H9 (cell line): ENCODE data around the gene C19orf73. TPM values are rescaled to one million over a fixed set of nuclear protein-coding genes. Genes with fewer than 3 reads are reported as not detected.
A peak's percentile ranks its signal among the peaks of the same experiment; 100 is the strongest.

Experiments used
- DNase-seq: peaks from one replicate; pipeline ENCODE4 v3.0.0-alpha.2; 2017
- H2AFZ ChIP-seq: one replicate; pipeline ENCODE4 v1.6.1; 2013; ENCODE audit warnings: mild to moderate bottlenecking, low read length, control low read depth, moderate library complexity
- H2AK5ac ChIP-seq: 2 replicates; pipeline ENCODE4 v1.6.1; 2013; ENCODE audit warnings: low read length, control low read depth, mixed read lengths; ENCODE audit not compliant: insufficient read length
- H2BK120ac ChIP-seq: one replicate; pipeline ENCODE4 v1.6.1; 2013; ENCODE audit warnings: low read depth, mild to moderate bottlenecking, low read length, control low read depth, inconsistent platforms; ENCODE audit not compliant: poor library complexity, severe bottlenecking
- H2BK12ac ChIP-seq: 2 replicates; pipeline ENCODE4 v1.6.1; 2013; ENCODE audit warnings: low read length, control low read depth, mixed read lengths, low read depth; ENCODE audit not compliant: insufficient read length
- H2BK15ac ChIP-seq: 2 replicates; pipeline ENCODE4 v1.6.1; 2013; ENCODE audit warnings: low read depth, low read length, control low read depth
- H2BK20ac ChIP-seq: one replicate; pipeline ENCODE4 v1.6.1; 2013; ENCODE audit warnings: low read depth, mild to moderate bottlenecking, low read length, control low read depth, inconsistent platforms; ENCODE audit not compliant: poor library complexity, severe bottlenecking
- H2BK5ac ChIP-seq: 2 replicates; pipeline ENCODE4 v1.6.1; 2013; ENCODE audit warnings: low read length, control low read depth, mixed read lengths; ENCODE audit not compliant: insufficient read length
- H3K14ac ChIP-seq: 2 replicates; pipeline ENCODE4 v1.6.1; 2013; ENCODE audit warnings: low read length, control low read depth; ENCODE audit not compliant: insufficient read depth
- H3K18ac ChIP-seq: 2 replicates; pipeline ENCODE4 v1.6.1; 2013; ENCODE audit warnings: low read depth, mild to moderate bottlenecking, mixed read lengths, low read length, control low read depth; ENCODE audit not compliant: insufficient read length
- H3K23ac ChIP-seq: 2 replicates; pipeline ENCODE4 v1.6.1; 2013; ENCODE audit warnings: low read length, control low read depth, mixed read lengths, low read depth; ENCODE audit not compliant: insufficient read length
- H3K23me2 ChIP-seq: 2 replicates; pipeline ENCODE4 v1.6.1; 2013; ENCODE audit warnings: low read depth, mild to moderate bottlenecking, mixed read lengths, low read length, control low read depth; ENCODE audit not compliant: insufficient read length, poor library complexity, severe bottlenecking
- H3K27ac ChIP-seq: 2 replicates; pipeline ENCODE4 v1.5.1; 2013; ENCODE audit warnings: low read length, control low read depth, mixed read lengths, low read depth; ENCODE audit not compliant: insufficient read length
- H3K27me3 ChIP-seq: 2 replicates; pipeline ENCODE4 v1.6.1; 2013; ENCODE audit warnings: low read length, control low read depth, inconsistent platforms; ENCODE audit not compliant: insufficient read depth
- H3K4ac ChIP-seq: 2 replicates; pipeline ENCODE4 v1.6.1; 2013; ENCODE audit warnings: low read depth, mild to moderate bottlenecking, control low read depth, inconsistent platforms, low read length, moderate library complexity
- H3K4me1 ChIP-seq: 2 replicates; pipeline ENCODE4 v1.6.1; 2013; ENCODE audit warnings: low read length, control low read depth, inconsistent platforms; ENCODE audit not compliant: insufficient read depth
- H3K4me2 ChIP-seq: 2 replicates; pipeline ENCODE4 v1.6.1; 2013; ENCODE audit warnings: low read length, control low read depth, mixed read lengths; ENCODE audit not compliant: insufficient read length, insufficient read depth
- H3K56ac ChIP-seq: 2 replicates; pipeline ENCODE4 v1.6.1; 2013; ENCODE audit warnings: low read depth, mild to moderate bottlenecking, mixed read lengths, low read length, control low read depth; ENCODE audit not compliant: insufficient read length
- H3K79me1 ChIP-seq: 2 replicates; pipeline ENCODE4 v1.6.1; 2013; ENCODE audit warnings: low read depth, mild to moderate bottlenecking, moderate library complexity, low read length, control low read depth, inconsistent platforms; ENCODE audit not compliant: insufficient read depth, poor library complexity, severe bottlenecking
- H3K79me2 ChIP-seq: 2 replicates; pipeline ENCODE4 v1.6.1; 2013; ENCODE audit warnings: low read length, control low read depth, inconsistent platforms; ENCODE audit not compliant: insufficient read depth
- H3K9ac ChIP-seq: 2 replicates; pipeline ENCODE4 v1.6.1; 2013; ENCODE audit warnings: low read length, control low read depth, mixed read lengths; ENCODE audit not compliant: insufficient read length; ENCODE audit errors: extremely low read depth
- H3K9me3 ChIP-seq: one replicate; pipeline ENCODE4 v1.6.1; 2013; ENCODE audit warnings: low read depth, low read length, inconsistent platforms; ENCODE audit not compliant: control insufficient read depth
- H3T11ph ChIP-seq: one replicate; pipeline ENCODE4 v1.6.1; 2013; ENCODE audit warnings: mild to moderate bottlenecking, low read length, control low read depth, inconsistent platforms
- H4K20me1 ChIP-seq: one replicate; pipeline ENCODE4 v1.6.1; 2013; ENCODE audit not compliant: control insufficient read depth, insufficient read length, insufficient read depth
- H4K5ac ChIP-seq: 2 replicates; pipeline ENCODE4 v1.6.1; 2013; ENCODE audit warnings: low read depth, mild to moderate bottlenecking, mixed read lengths, low read length, control low read depth; ENCODE audit not compliant: insufficient read length
- H4K8ac ChIP-seq: replicated peaks from 2 replicates; pipeline ENCODE4 v1.6.1; 2013; ENCODE audit warnings: low read length, control low read depth, mixed read lengths, low read depth; ENCODE audit not compliant: insufficient read length
- H4K91ac ChIP-seq: 2 replicates; pipeline ENCODE4 v1.6.1; 2013; ENCODE audit warnings: low read depth, mild to moderate bottlenecking, moderate library complexity, mixed read lengths, low read length, control low read depth; ENCODE audit not compliant: insufficient read length
- H3K27ac Mint-ChIP-seq, 3 experiments: 2 replicates in 2 of 3; 3 replicates in 1 of 3; pipeline ENCODE4 v1.8.0; 2020 to 2021; ENCODE audit warnings: mixed read lengths in 3 of 3, mild to moderate bottlenecking in 1 of 3, moderate library complexity in 1 of 3
- H3K27me3 Mint-ChIP-seq: 2 replicates; pipeline ENCODE4 v1.8.0; 2021; ENCODE audit warnings: low read depth, mild to moderate bottlenecking, moderate library complexity, mixed read lengths
- H3K36me3 Mint-ChIP-seq, 3 experiments: 2 replicates in 2 of 3; 3 replicates in 1 of 3; pipeline ENCODE4 v1.8.0; 2020 to 2021; ENCODE audit warnings: low read depth in 3 of 3, mixed read lengths in 3 of 3; ENCODE audit not compliant: insufficient read depth in 1 of 3
- H3K4me1 Mint-ChIP-seq, 2 experiments: 2 replicates each; pipeline ENCODE4 v1.8.0; 2020; ENCODE audit warnings: mixed read lengths in 2 of 2
- H3K4me3 Mint-ChIP-seq, 2 experiments: 2 replicates in 1 of 2; 3 replicates in 1 of 2; pipeline ENCODE4 v1.8.0; 2020 to 2021; ENCODE audit warnings: mild to moderate bottlenecking in 2 of 2, mixed read lengths in 2 of 2, moderate library complexity in 1 of 2
- H3K9me3 Mint-ChIP-seq, 2 experiments: 2 replicates in 1 of 2; 3 replicates in 1 of 2; pipeline ENCODE4 v1.8.0; 2020; ENCODE audit warnings: mild to moderate bottlenecking in 2 of 2, mixed read lengths in 2 of 2, moderate library complexity in 1 of 2
- WGBS: extraction: QIAGEN DNeasy Blood & Tissue Kit; methylation state at CpG from one replicate; pipeline ENCODE4 v1.1.7; 2013; ENCODE audit warnings: missing lambda C conversion rate, low lambda C conversion rate, mixed read lengths; ENCODE audit not compliant: insufficient read length; ENCODE audit errors: extremely low coverage; 5-methylcytosine and 5-hydroxymethylcytosine counted together
- total RNA-seq: library from RNA; stranded (reverse); gene quantifications from 2 replicates; pipeline ENCODE4 v1.2.1, GENCODE V29; 2021
- TF ChIP-seq, protein P1 (sequence below): fragments of 200-600 bp; sonication (generic); conservative IDR thresholded peaks from 3 replicates; pipeline ENCODE4 v1.8.0; 2021; ENCODE audit warnings: antibody characterized with exemption, mild to moderate bottlenecking

The C19orf73 gene
- total RNA-seq, 1 experiment from 2014 or later: 1.1 TPM

GRCh38 chr19:49155820-49156346 is 36.9 kb upstream of the C19orf73 start:
- peak; percentile 56 for DNase-seq

More at GRCh38 chr19:49155820-49156346, 36.9 kb upstream of the C19orf73 start:
- H2BK20ac ChIP-seq: no peak overlapping the region
- H3K9ac ChIP-seq: no peak overlapping the region
- no peak overlapping the region for H2BK120ac ChIP-seq
- peak overlapping the region; percentile 14 for H3K4me2 ChIP-seq
- no peak overlapping the region for H2AK5ac ChIP-seq
- no peak overlapping the region for H2BK15ac ChIP-seq
- no peaks in the 10 kb centered on the region; the same call in 1 of the 2 replicates for H3K27me3 ChIP-seq
- H2BK5ac ChIP-seq: no peak overlapping the region
- no peak overlapping the region for H3K56ac ChIP-seq
- H3K79me1 ChIP-seq: no peaks in the 10 kb centered on the region
- Mint-ChIP-seq H3K4me1 (peaks cover 20 to 50% of the 10 kb centered on the region in 2 experiments), H3K27me3 (peaks cover 54% of the 10 kb centered on the region), H3K36me3 (peaks cover 0 to 12% (median 0%) of the 10 kb centered on the region in 3 experiments; a peak in 3 of 7 replicates), H3K27ac (peak overlapping the region in 1 of 3 experiments; percentile 56; a peak in 1 of 7 replicates), H3K9me3 (peaks cover 0 to 6% of the 10 kb centered on the region in 2 experiments; a peak in 3 of 5 replicates), H3K4me3 (peak overlapping the region in 1 of 2 experiments; percentile 67; a peak in 2 of 5 replicates)
- H2AFZ ChIP-seq: no peak overlapping the region
- no peak overlapping the region for H4K91ac ChIP-seq
- TF ChIP-seq, protein P1, sequence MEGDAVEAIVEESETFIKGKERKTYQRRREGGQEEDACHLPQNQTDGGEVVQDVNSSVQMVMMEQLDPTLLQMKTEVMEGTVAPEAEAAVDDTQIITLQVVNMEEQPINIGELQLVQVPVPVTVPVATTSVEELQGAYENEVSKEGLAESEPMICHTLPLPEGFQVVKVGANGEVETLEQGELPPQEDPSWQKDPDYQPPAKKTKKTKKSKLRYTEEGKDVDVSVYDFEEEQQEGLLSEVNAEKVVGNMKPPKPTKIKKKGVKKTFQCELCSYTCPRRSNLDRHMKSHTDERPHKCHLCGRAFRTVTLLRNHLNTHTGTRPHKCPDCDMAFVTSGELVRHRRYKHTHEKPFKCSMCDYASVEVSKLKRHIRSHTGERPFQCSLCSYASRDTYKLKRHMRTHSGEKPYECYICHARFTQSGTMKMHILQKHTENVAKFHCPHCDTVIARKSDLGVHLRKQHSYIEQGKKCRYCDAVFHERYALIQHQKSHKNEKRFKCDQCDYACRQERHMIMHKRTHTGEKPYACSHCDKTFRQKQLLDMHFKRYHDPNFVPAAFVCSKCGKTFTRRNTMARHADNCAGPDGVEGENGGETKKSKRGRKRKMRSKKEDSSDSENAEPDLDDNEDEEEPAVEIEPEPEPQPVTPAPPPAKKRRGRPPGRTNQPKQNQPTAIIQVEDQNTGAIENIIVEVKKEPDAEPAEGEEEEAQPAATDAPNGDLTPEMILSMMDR: no peak
- no peaks in the 10 kb centered on the region for H4K20me1 ChIP-seq
- H4K8ac ChIP-seq: no peak overlapping the region
- peaks cover 17% of the 10 kb centered on the region for H3K23me2 ChIP-seq
- WGBS: no CpG with 5 or more reads among the region's 4 CpGs
- H3K4ac ChIP-seq: no peak overlapping the region
- no peak overlapping the region for H3K23ac ChIP-seq
- no peak overlapping the region for H3K14ac ChIP-seq
- no peaks in the 10 kb centered on the region for H3K79me2 ChIP-seq
- no peak overlapping the region for H2BK12ac ChIP-seq
- no peak overlapping the region for H3K18ac ChIP-seq
- H3K4me1 ChIP-seq: peaks cover 7% of the 10 kb centered on the region; the same call in 1 of the 2 replicates
- H3K9me3 ChIP-seq: no peaks in the 10 kb centered on the region
- no peak overlapping the region for H3K27ac ChIP-seq
- no peak overlapping the region for H4K5ac ChIP-seq
- no peak overlapping the region for H3T11ph ChIP-seq
